Activated CD8-positive, alpha-beta T cell treated with anti-CD3 and anti-CD28 coated beads for 36 hours (primary cell): Measurements from ENCODE around the gene ETF1. TPM values are rescaled to one million over a fixed set of nuclear protein-coding genes. Genes with fewer than 3 reads are reported as not detected.
A peak's percentile ranks its signal among the peaks of the same experiment; 100 is the strongest.

ENCODE experiments used
- ATAC-seq: fragments of 200-7000 bp; cut with Tn5 transposase; one replicate; pipeline ENCODE4 v1.10.0; 2021; ENCODE audit warnings: mild to moderate bottlenecking, moderate library complexity
- CTCF ChIA-PET: fragments of 350-600 bp; sonication (Branson Sonifier 250); formaldehyde crosslinking; loops from one replicate; lab custom pipeline; 2021; ENCODE audit warnings: antibody characterized with exemption; lab: Charles Lee
- POLR2A ChIA-PET: fragments of 350-600 bp; sonication (Branson Sonifier 250); formaldehyde crosslinking; loops from one replicate; lab custom pipeline; 2021; ENCODE audit warnings: antibody characterized with exemption; lab: Charles Lee
- DNase-seq: peaks from one replicate; pipeline ENCODE4 v3.0.0-alpha.2; 2020
- H3K27ac Mint-ChIP-seq: one replicate; pipeline ENCODE4 v1.8.0; 2021; ENCODE audit warnings: mild to moderate bottlenecking, mixed read lengths
- H3K27me3 Mint-ChIP-seq: one replicate; pipeline ENCODE4 v1.8.0; 2021; ENCODE audit warnings: mixed read lengths
- H3K36me3 Mint-ChIP-seq: one replicate; pipeline ENCODE4 v1.8.0; 2021; ENCODE audit warnings: low read depth, mixed read lengths
- H3K4me1 Mint-ChIP-seq: one replicate; pipeline ENCODE4 v1.8.0; 2021; ENCODE audit warnings: low read depth, mixed read lengths
- H3K4me3 Mint-ChIP-seq: one replicate; pipeline ENCODE4 v1.8.0; 2021; ENCODE audit warnings: mild to moderate bottlenecking, moderate library complexity, mixed read lengths
- H3K9me3 Mint-ChIP-seq: one replicate; pipeline ENCODE4 v1.8.0; 2021; ENCODE audit warnings: mixed read lengths
- CTCF ChIP-seq: fragments of 200-600 bp; IDR thresholded peaks from one replicate; pipeline ENCODE4 v1.8.0; 2022; ENCODE audit warnings: antibody characterized with exemption, mild to moderate bottlenecking
- intact Hi-C: fragments of 100-400 bp; cut with micrococcal nuclease; formaldehyde crosslinking; loops from one replicate; pipeline ENCODE4 v1.10.0; 2022
- total RNA-seq, 2 experiments: library from RNA; stranded (reverse); gene quantifications; one replicate each; pipeline ENCODE4 v1.2.3, GENCODE V29; 2021

Gene ETF1
- total RNA-seq, 2 experiments from 2014 or later: 154 to 161 TPM

GRCh38 chr5:138582959-138583358, 39.9 kb upstream of the ETF1 start:
- no peak for DNase-seq
- POLR2A ChIA-PET: no interaction called here
- Mint-ChIP-seq H3K27ac (no peak overlapping the region), H3K4me1 (peaks cover 2% of the 10 kb centered on the region), H3K9me3 (no peaks in the 10 kb centered on the region), H3K4me3 (no peak overlapping the region), H3K27me3 (no peaks in the 10 kb centered on the region), H3K36me3 (no peaks in the 10 kb centered on the region)
- CTCF ChIA-PET: interaction anchor here (1.4 kb wide), 2 partner anchors 11 to 51 kb away, joined by 5 read pairs; no protein-coding TSS in a partner anchor
- intact Hi-C loops: no loop called here
- TF ChIP-seq CTCF: no peak
- ATAC-seq: no peak

GRCh38 chr5:138580777-138581176, 37.7 kb upstream of the ETF1 start:
- peaks cover 5% of the 10 kb centered on the region for H3K9me3 Mint-ChIP-seq
- peaks cover 7% of the 10 kb centered on the region for H3K4me1 Mint-ChIP-seq
- no peaks in the 10 kb centered on the region for H3K27me3 Mint-ChIP-seq
- intact Hi-C loops: no loop called here
- ATAC-seq (no peak), DNase-seq (no peak)
- H3K27ac Mint-ChIP-seq: no peak overlapping the region
- TF ChIP-seq CTCF: no peak
- peaks cover 2% of the 10 kb centered on the region for H3K36me3 Mint-ChIP-seq
- POLR2A ChIA-PET: interaction anchor here (1.0 to 2.0 kb wide), 2 partner anchors 14 to 24 kb away, joined by 3 to 6 read pairs; no protein-coding TSS in a partner anchor
- H3K4me3 Mint-ChIP-seq: no peak overlapping the region
- CTCF ChIA-PET: interaction anchor here (1.2 to 2.2 kb wide), 3 partner anchors 9 to 211 kb away, joined by 3 to 15 read pairs (median 9); no protein-coding TSS in a partner anchor

GRCh38 chr5:138580001-138580400, 37.0 kb upstream of the ETF1 start:
- POLR2A ChIA-PET: interaction anchor here (0.8 to 2.0 kb wide), 4 partner anchors 15 to 212 kb away, joined by 3 to 6 read pairs (median 4); partner anchors contain the start of gene ETF1
- DNase-seq: no peak
- Mint-ChIP-seq H3K4me3 (no peak overlapping the region), H3K4me1 (peaks cover 9% of the 10 kb centered on the region), H3K36me3 (peaks cover 5% of the 10 kb centered on the region), H3K9me3 (peaks cover 6% of the 10 kb centered on the region), H3K27me3 (no peaks in the 10 kb centered on the region), H3K27ac (no peak overlapping the region)
- CTCF ChIA-PET: interaction anchor here (0.8 to 2.2 kb wide), 30 partner anchors 9 to 683 kb away, joined by 3 to 15 read pairs (median 4); partner anchors contain the start of gene ETF1
- TF ChIP-seq CTCF: no peak
- no peak for ATAC-seq
- intact Hi-C loops: no loop called here

GRCh38 chr5:138579517-138579863, 36.5 kb upstream of the ETF1 start:
- ChIA-PET CTCF (interaction anchor here (0.8 to 2.2 kb wide), 33 partner anchors 9 to 693 kb away, joined by 3 to 15 read pairs (median 4); partner anchors contain the start of gene ETF1), POLR2A (interaction anchor here (0.5 to 2.0 kb wide), 4 partner anchors 16 to 213 kb away, joined by 3 to 6 read pairs (median 4); partner anchors contain the start of gene ETF1)
- H3K36me3 Mint-ChIP-seq: peaks cover 10% of the 10 kb centered on the region
- intact Hi-C loops: loop anchor here (10.0 kb wide), 1 partner anchor 685 kb away; no protein-coding TSS in a partner anchor
- ATAC-seq (no peak), DNase-seq (no peak)
- H3K9me3 Mint-ChIP-seq: peaks cover 6% of the 10 kb centered on the region
- TF ChIP-seq CTCF: peak; percentile 12
- peaks cover 9% of the 10 kb centered on the region for H3K4me1 Mint-ChIP-seq
- no peak overlapping the region for H3K4me3 Mint-ChIP-seq
- no peak overlapping the region for H3K27ac Mint-ChIP-seq
- H3K27me3 Mint-ChIP-seq: no peaks in the 10 kb centered on the region

GRCh38 chr5:138577452-138577851, 34.4 kb upstream of the ETF1 start:
- H3K9me3 Mint-ChIP-seq: peaks cover 6% of the 10 kb centered on the region
- no peaks in the 10 kb centered on the region for H3K27me3 Mint-ChIP-seq
- H3K4me1 Mint-ChIP-seq: peaks cover 20% of the 10 kb centered on the region
- POLR2A ChIA-PET: interaction anchor here (0.7 to 3.3 kb wide), 3 partner anchors 34 to 621 kb away, joined by 3 to 36 read pairs (median 4); partner anchors contain the start of genes ETF1 and SIL1
- DNase-seq: no peak
- CTCF ChIA-PET: interaction anchor here (0.6 to 1.8 kb wide), 4 partner anchors 16 to 685 kb away, joined by 3 to 8 read pairs (median 5); no protein-coding TSS in a partner anchor
- TF ChIP-seq CTCF: no peak
- intact Hi-C loops: loop anchor here (10.0 kb wide), 1 partner anchor 687 kb away; no protein-coding TSS in a partner anchor
- no peak for ATAC-seq
- H3K27ac Mint-ChIP-seq: no peak overlapping the region
- H3K4me3 Mint-ChIP-seq: no peak overlapping the region
- peaks cover 28% of the 10 kb centered on the region for H3K36me3 Mint-ChIP-seq
